ENCODE results near the gene MGA. TPM values are rescaled to one million over a fixed set of nuclear protein-coding genes. Genes with fewer than 3 reads are reported as not detected.
A peak's percentile ranks its signal among the peaks of the same experiment; 100 is the strongest.

Gene MGA
- total RNA-seq (2014; rRNA removed; shearing (Covaris generic)) (14.8 and 28.2 TPM in 2 replicates), polyA plus RNA-seq (2016; fragmentation: Nextera tagmentation; extraction: Ambion mirVana) (11.8 and 13.2 TPM in 2 replicates)

DNA sequence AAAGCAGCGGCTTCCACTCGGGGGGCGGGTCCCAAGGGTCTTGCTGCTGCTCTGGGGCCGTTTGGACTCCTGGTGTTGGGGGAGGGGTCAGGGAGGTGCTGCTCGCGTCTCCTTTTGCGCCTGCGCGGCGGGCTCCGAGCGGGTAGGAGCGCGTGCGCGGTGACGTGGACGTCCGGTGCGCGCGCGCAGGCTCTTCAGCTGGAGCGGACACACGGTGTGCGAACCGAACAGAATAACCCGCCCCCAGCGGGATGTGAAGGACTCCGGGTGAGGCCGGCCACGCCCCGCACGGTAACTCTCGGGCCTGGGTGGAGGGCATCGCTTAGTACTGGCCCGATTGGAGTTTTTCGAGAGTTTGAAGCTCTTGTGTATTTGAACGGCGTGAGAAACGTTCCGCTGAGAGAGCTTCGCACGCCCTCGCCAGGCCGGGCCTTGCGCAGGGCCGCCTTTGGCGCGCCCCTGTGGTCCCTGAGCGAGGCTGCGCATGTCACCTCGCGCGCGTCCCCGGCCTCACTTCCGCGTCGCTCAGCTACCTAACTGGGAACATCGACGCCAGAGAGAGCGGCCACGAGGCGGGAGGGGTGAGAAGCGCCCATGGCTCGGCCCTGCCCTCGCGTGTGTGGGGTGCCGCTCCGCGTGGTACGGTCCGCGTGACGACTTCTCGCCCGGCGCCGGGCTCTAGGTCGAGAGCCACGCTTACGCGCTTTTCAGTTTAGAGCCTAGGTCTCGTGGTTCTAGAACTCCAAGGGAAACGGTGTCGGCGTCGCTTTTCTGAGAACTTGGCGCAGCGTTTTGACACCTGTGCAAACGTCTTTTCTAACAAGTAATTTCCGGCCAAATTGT is at the start of gene MGA:
TSS of gene MGA (plus strand) at position 171 of the 843 bp plus-strand sequence.
- 3 to 4% methylated on average over 83 to 91 of the region's 93 CpGs for WGBS, 2 experiments (ENCODE audit: low coverage in 1 of 2, low lambda C conversion rate in 2 of 2, missing lambda C conversion rate in 2 of 2)
- in situ Hi-C loops (cut with MboI) = no loop called here

DNA sequence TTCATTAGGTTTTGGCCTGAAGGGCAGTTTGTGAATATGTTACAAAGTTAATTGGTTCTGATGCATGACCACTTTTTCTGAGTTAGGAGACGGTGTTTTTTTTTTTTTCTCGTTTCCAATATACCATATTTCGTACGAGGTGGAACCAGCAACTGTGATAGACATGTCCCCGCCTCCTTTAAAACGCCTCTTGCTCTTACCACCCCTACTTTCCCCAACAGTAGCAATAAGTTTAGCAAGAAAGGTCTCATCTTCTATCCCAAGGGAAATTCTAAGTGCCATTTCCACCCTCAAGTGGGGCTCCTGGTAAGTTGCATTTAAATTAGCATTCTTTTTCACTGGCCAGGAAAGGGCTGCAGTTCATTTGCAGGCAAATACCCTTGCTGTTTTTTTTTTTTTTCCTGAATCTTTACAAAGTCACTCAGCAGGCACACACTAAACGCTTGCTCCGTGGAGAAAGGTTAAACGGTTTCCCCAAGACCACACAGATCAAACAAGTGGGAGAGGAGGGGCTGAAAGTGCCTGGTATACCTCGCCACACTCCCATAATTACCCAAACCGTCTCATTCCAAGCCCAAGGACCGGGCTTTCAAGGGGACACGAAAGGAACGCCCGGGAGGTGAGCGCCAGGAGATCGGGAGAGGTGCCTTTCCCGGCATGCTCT is 39.5 kb upstream of the MGA start:
- H3K9ac ChIP-seq = peak overlapping the region; percentile 73
- peak overlapping the region; percentile 35; the same call in 1 of the 2 replicates for H3K27ac ChIP-seq

More for the DNA sequence above, at the start of gene MGA:
- Histone ChIP-seq H3K36me3 (ENCODE audit: low read depth) (no peaks in the 10 kb centered on the region), H3K4me2 (ENCODE audit: unreplicated experiment) (peak within 1 kb of the TSS; percentile 78), H2AFZ (peak within 1 kb of the TSS; percentile 90), H3K9me3 (ENCODE audit: low read depth) (no peaks in the 10 kb centered on the region), H3K27me3 (replicated peaks; ENCODE audit: insufficient read depth) (no peaks in the 10 kb centered on the region), H3K4me1 (ENCODE audit: insufficient read depth) (peaks cover 19% of the 10 kb centered on the region; the same call in 1 of the 2 replicates), H3K27ac (peak within 1 kb of the TSS; percentile 70), H4K20me1 (ENCODE audit: insufficient read depth) (no peaks in the 10 kb centered on the region), H3K9ac (peak within 1 kb of the TSS; percentile 74), H3K4me3 (peak within 1 kb of the TSS; percentile 74), H3K79me2 (ENCODE audit: insufficient read depth) (peaks cover 47% of the 10 kb centered on the region), H3K9me2 (ENCODE audit: insufficient read depth) (no peaks in the 10 kb centered on the region), H3F3A (ENCODE audit: insufficient read depth) (peaks cover 20% of the 10 kb centered on the region)
- peak; percentile 98 for DNase-seq
- no peak for TF ChIP-seq EZH2phosphoT487 (IDR thresholded peaks at IDR 0.05; ENCODE audit: insufficient read depth, low read depth)
- TF ChIP-seq EZH2 (IDR thresholded peaks at IDR 0.05; ENCODE audit: insufficient read depth, poor library complexity, severe bottlenecking) = no peak

DNA sequence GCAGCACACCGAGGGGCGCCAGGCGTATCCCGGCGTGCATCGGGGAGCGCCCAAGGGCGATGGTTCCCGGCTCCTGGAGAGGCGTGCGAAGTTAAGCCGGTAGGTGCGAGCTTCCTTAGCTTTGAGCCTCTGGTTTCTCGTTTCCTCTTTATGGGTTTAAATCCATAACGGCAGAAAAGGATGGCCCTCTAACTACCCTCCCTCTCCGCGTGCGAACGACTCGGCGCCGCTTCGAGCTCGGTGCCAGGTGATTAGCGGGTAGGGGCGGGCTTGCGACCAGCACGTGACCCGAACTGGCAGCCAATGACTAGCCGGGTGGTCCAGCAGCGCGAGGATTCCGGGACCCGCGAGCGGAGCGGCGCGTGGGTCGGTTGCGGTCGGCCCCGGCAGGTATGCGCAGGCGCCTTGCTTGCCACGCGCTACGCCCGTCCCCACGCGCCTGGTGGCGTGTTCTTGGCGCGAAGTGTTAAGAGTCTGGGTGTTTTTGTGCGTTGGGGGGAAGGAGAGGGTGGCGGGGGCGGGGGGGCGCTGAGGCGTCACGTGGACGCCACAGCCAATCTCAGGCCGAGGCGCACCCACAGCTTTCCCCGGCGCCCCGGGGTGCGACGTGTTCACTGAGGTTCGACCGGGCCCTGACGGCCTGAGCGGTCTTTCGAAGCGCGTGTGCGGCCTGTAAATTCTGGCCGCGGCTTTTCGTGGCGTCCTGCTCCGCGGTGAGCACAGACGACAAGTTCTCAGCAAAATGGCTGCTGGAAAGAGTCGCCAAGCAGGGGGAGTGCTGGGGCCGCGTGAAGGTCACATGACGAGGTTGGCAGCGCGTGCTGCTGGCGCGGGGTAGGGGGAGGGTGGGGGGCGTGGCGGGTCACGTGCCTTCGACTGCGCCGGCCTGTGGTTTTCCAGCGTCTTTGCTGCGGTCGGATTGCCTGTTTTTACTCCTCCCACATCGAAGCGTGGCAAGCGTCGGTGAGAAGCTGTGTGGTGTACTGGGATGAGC is 38.7 kb upstream of the MGA start:
- H3K4me2 ChIP-seq (ENCODE audit: unreplicated experiment) = peak overlapping the region; percentile 84
- peak overlapping the region; percentile 73 for H3K9ac ChIP-seq
- H3K27ac ChIP-seq = peak overlapping the region; percentile 35
- H3K79me2 ChIP-seq (ENCODE audit: insufficient read depth) = no peaks in the 10 kb centered on the region
- H4K20me1 ChIP-seq (ENCODE audit: insufficient read depth) = no peaks in the 10 kb centered on the region
- H3K9me2 ChIP-seq (ENCODE audit: insufficient read depth) = no peaks in the 10 kb centered on the region
- H2AFZ ChIP-seq = peak overlapping the region; percentile 85
- H3F3A ChIP-seq (ENCODE audit: insufficient read depth) = peaks cover 18% of the 10 kb centered on the region; the same call in 1 of the 2 replicates
- H3K9me3 ChIP-seq (ENCODE audit: low read depth) = no peaks in the 10 kb centered on the region
- DNase-seq = peak; percentile 89
- no peaks in the 10 kb centered on the region for H3K27me3 ChIP-seq (replicated peaks; ENCODE audit: insufficient read depth)
- TF ChIP-seq EZH2phosphoT487 (IDR thresholded peaks at IDR 0.05; ENCODE audit: insufficient read depth, low read depth) (no peak), EZH2 (IDR thresholded peaks at IDR 0.05; ENCODE audit: insufficient read depth, poor library complexity, severe bottlenecking) (no peak)
- H3K4me3 ChIP-seq = peak overlapping the region; percentile 69
- no peaks in the 10 kb centered on the region for H3K4me1 ChIP-seq (ENCODE audit: insufficient read depth)
- 2 to 5% methylated on average over 75 to 83 of the region's 104 CpGs for WGBS, 2 experiments (ENCODE audit: low coverage in 1 of 2, low lambda C conversion rate in 2 of 2, missing lambda C conversion rate in 2 of 2)
- in situ Hi-C loops (cut with MboI) = no loop called here
- no peaks in the 10 kb centered on the region for H3K36me3 ChIP-seq (ENCODE audit: low read depth)

More for the DNA sequence above, 39.5 kb upstream of the MGA start:
- Histone ChIP-seq H3K27me3 (replicated peaks; ENCODE audit: insufficient read depth) (no peaks in the 10 kb centered on the region), H3K79me2 (ENCODE audit: insufficient read depth) (no peaks in the 10 kb centered on the region), H3F3A (ENCODE audit: insufficient read depth) (peaks cover 18% of the 10 kb centered on the region; the same call in 1 of the 2 replicates), H3K9me3 (ENCODE audit: low read depth) (no peaks in the 10 kb centered on the region), H3K4me2 (ENCODE audit: unreplicated experiment) (peak overlapping the region; percentile 84), H3K4me1 (ENCODE audit: insufficient read depth) (no peaks in the 10 kb centered on the region), H3K4me3 (peak overlapping the region; percentile 69), H3K9me2 (ENCODE audit: insufficient read depth) (no peaks in the 10 kb centered on the region), H2AFZ (peak overlapping the region; percentile 85), H3K36me3 (ENCODE audit: low read depth) (no peaks in the 10 kb centered on the region), H4K20me1 (ENCODE audit: insufficient read depth) (no peaks in the 10 kb centered on the region)
- in situ Hi-C loops (cut with MboI) = no loop called here
- no peak for DNase-seq
- no peak for TF ChIP-seq EZH2phosphoT487 (IDR thresholded peaks at IDR 0.05; ENCODE audit: insufficient read depth, low read depth)
- TF ChIP-seq EZH2 (IDR thresholded peaks at IDR 0.05; ENCODE audit: insufficient read depth, poor library complexity, severe bottlenecking) = no peak
- WGBS, 2 experiments (ENCODE audit: low coverage in 1 of 2, low lambda C conversion rate in 2 of 2, missing lambda C conversion rate in 2 of 2) = 22 to 23% methylated on average over 18 of the region's 18 CpGs
